Activated CD8-positive, alpha-beta memory T cell treated with anti-CD3 and anti-CD28 coated beads for 1 hour (primary cell): ENCODE data around the gene ECT2.
"Not testable (repeated sequence)": the region's sequence is repeated elsewhere in the genome, so short reads cannot be mapped to it uniquely, and the experiment has no call there.

Experiments used
- DNase-seq, 2 donors: peaks; one replicate each; pipeline ENCODE4 v3.0.0-alpha.2; 2020; ENCODE audit warnings: low read depth in 1 of 2; ENCODE audit errors: extremely low read depth in 1 of 2

Gene ECT2, protein sequence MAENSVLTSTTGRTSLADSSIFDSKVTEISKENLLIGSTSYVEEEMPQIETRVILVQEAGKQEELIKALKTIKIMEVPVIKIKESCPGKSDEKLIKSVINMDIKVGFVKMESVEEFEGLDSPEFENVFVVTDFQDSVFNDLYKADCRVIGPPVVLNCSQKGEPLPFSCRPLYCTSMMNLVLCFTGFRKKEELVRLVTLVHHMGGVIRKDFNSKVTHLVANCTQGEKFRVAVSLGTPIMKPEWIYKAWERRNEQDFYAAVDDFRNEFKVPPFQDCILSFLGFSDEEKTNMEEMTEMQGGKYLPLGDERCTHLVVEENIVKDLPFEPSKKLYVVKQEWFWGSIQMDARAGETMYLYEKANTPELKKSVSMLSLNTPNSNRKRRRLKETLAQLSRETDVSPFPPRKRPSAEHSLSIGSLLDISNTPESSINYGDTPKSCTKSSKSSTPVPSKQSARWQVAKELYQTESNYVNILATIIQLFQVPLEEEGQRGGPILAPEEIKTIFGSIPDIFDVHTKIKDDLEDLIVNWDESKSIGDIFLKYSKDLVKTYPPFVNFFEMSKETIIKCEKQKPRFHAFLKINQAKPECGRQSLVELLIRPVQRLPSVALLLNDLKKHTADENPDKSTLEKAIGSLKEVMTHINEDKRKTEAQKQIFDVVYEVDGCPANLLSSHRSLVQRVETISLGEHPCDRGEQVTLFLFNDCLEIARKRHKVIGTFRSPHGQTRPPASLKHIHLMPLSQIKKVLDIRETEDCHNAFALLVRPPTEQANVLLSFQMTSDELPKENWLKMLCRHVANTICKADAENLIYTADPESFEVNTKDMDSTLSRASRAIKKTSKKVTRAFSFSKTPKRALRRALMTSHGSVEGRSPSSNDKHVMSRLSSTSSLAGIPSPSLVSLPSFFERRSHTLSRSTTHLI

DNA sequence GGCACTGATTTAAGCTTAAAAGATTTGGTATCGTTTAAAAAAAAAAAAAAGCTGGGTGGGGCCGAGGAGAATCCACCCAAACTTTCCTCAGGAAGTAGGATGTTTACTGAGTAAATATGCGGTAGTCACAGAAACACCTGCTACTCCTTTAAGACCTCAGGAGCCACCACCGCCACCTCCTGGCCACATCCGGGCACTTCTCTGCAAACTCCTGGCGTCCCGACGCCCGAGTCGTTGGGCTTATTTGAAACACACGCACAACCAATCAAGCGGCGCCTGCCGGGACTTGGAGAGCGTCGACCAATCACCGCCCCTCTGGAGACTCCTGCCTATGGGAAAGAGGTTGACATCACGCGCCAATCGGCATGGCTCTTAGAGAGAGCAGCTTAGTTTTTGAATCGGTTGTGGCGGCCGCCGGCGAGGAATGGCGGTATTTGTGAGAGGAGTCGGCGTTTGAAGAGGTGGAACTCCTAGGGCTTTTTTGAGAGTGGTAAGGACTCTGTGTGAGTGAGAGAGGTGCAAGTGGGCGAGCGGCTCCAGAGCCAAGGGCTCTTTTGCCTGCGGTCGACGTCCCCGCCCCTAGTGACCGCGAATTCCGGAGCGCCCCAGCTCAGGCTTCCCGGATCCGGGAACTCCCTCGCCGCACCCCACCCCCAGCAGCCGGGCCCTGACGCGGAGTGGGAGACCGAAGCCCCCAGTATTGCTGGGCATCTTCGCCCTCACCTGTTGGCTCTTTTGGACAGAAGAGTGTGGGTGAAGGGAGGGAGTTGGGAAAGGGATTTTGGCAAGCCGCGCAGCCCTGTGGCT is at the start of gene ECT2:
Gene ECT2 (plus strand): TSS at position 359 of the 807 bp plus-strand sequence. CDS start 3,805 bp downstream, outside the sequence.
- peak; percentile 91 to 93 for DNase-seq

DNA sequence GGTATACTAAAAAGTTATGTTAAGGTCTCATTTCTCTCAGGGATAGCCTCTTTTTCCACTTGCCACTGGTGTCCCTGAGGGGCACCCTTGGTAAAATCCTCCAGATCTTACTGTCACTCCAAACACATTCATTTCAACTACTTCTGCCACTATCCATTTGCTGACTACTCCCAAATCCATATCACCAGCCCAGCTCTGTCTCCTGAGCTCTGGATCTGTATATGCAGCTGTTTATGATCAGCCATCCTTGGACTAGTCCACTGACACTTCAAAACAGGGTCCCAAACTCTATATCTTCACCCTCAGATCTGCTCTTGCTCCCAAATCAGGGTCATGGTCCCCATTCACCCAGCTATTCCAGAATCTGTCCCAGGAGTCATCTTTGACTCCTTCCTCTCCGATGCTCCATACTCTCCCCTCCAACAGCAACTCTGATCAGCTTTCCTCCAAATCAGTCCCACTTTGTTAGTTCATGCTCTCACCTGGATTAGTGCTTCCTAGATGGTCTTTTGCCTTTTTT is 49.5 kb upstream of the ECT2 start:
- DNase-seq: no peak

DNA sequence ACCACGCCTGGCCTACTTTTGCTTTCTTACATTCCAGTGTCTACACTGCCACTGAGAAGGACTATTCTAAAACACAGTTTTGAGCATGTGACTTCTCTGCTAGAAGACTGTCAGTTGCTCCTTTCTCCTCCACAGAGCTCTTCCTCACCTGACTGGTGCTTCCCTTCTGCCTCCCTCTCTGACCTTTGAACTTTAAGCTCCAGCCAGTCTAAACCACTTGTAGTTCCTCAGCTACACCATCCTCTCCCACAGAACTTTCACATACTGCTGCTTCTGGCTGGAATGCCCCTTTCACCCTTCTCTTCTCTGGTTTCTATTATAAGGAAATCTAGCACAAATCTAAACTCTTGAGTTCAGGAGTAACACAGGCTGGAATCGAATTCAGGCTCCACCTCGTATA is 48.8 kb upstream of the ECT2 start:
- DNase-seq: no peak

DNA sequence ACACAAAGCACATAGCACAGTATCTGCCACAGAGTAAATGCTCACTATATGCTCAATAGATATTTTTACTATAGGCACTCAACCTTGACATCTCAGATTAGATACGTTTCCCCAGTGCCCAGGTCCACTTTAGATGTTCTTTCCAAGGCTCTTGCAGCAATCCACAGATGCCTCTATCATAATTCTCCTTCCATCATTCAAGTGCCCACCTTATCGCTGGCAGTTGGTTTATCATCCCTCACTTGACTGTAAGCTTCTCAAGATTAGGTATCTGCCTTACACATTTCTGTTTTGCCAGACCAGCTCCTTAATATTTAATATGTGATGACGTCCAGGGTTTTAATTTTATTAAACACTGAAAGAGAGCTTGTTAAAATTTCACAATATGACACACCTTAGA is 48.3 kb upstream of the ECT2 start:
- DNase-seq: no peak

DNA sequence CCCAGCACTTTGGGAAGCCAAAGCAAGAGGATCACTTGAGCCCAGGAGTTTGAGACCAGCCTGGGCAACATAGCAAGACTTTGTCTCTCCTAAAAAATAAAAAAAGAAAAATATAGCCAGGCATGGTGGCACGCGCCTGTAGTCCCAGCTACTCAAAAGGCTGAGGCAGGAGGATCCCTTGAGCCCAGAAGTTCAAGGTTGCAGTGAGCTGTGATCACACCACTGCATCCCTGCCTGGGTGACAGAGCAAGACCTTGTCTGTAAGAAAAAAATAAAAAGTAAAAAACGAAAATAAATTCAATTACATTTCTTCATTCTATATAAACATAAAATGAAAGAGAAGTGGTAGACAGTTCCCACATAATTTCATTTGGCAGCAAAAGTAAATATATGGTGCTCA is 47.8 kb upstream of the ECT2 start:
- DNase-seq: not testable (repeated sequence)

DNA sequence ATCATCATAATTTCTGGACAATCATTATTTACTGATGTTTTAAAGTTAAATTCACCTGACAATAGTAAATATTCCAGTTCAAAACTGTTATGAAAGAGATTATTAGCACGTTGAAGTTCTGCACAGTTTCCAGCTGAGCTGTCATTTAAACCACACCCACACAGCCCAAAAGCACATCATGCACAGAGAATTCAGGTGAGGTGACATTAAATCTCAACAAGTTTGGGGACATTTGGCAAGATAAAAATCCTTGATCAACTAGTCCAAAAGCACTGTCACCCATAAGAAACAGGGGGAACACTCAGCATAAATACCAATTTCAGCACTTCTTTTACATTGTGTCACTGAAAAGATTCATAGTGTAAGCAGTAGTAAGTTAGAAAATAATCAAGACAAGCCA is 46.5 kb upstream of the ECT2 start:
- no peak for DNase-seq

DNA sequence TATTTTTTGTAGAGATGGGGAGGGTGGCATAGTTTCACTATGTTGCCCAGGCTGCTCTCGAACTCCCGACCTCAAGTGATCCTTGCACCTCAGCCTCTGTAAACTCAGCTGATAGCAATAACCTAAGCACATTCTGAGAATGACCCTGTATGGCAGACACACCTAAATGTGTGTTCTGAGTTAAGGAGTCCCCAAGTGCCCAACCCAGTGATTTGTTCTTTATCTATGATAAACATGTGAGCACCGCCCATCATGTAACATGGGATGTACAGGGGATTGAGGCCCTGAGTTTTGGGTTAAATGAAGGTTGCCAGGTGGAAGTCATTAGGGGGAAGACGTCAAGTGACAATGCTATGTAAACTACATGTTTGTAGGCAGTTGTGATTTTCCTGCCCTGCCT is 45.4 kb upstream of the ECT2 start:
- DNase-seq: no peak

DNA sequence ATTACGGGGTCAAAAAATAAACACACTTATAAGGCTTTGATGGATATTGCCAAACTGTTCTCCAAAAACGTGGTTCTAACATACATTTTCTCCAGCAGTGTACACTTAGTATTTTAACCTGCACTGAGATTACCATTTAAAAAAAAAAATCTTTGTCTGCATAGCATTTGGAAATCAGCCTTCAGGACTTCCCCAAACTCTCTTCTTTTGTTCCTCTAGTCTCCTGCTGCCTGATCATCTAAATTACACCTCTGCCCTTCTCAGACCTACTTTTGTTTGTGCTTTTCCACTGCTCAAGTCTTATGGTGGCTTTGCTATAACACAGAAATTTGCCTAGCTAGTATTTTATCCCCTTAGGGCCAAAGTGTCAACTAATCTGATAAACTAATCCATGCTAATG is 43.5 kb upstream of the ECT2 start:
- DNase-seq: no peak

DNA sequence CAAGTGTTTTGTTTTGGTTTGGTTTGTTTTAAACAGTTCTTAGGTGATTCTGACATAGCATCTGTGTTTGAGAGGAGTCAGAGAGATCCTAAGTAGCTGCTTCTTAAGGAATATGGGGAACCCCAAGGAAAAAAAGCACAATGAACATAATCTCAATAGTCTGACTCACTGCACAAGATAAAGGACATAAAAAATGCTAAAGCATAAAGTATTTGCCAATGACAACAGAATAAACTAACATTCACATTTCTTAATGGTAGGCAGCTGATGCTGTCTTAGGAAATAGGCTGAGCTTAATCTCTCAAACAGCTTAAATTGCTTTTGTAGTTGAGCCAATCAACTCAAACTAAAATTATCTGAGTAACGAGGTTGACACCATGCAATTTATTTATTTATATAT is 42.6 kb upstream of the ECT2 start:
- DNase-seq: no peak

DNA sequence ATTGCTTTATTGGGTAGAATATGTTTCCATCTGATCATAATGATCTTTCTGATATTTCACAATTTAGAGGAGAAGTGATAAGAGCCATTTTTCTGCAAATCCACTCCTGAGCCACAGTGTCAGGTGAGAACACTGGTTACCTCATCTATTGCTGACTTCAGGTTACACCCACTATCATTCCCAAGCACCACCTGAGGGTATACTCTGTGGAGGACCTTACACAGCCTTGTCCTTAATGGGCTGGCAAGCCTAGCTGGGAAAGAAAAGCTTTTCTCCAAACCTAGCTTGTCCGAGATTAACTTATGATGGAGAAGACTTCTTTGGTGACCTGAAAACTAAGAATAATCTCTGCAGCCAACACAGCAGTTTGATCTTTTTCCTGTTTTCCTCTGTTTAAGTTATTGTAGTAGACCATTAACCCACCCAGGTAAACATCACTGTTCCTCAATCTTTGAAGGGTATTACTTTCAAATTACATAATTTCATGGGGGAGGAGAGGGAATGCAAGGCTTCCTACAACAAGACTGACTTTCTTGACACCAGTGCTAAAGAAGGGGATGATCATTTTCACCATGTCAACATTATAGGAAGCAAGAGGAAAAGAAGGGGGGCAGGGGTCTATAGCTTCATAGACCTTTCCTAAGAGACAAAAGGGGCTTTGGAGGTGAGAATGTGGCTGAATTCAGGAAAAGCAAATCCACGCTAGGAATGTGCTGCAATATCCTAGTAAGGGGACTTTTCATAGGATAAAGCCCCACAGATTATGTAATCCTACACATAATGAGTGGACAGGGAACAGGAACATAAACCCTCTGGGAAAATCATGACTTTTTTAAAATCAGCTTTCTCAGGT is 41.4 kb upstream of the ECT2 start:
- no peak for DNase-seq

DNA sequence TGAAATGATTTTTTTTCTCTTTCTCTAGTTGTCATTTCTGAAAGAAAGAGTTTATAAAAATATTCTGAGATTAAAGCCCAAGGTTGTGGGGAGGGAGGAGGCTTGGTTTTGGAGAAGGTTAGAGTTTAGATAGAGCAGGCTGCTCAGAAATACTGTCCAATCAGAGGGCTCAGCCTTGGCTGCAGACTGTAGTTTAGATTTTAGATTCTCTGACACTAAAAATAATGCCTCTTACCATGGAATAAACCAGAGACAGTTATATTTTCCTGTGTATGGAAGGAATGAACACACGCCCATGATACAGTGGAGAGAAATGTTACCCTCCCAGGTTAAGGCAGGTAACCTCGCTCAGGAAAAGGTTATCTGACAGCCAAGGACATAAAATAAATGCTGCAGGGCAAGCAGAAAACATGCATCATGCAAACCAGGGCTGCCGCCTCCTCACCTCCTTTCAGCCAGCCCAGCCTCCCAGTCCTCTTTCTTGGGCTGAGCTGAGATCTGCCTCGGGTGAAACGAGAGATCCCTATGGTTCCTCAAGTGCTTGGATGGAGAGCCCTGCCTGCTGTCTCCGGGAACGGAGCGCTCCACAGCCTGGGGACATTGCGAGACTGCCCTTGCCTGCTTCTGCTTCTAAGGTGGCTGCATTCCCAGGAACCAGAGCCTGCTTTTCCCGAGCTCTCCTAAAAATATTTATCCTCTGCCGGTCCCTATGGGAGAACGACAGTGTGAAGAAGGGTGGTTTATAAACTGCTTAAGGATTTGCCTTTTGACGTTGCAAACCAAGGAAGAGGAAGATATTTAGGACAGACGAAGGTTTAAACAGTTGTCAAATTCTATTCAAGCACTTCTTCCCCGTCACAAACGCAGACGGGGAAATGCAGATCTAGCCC is 40.5 kb upstream of the ECT2 start:
- DNase-seq: no peak

DNA sequence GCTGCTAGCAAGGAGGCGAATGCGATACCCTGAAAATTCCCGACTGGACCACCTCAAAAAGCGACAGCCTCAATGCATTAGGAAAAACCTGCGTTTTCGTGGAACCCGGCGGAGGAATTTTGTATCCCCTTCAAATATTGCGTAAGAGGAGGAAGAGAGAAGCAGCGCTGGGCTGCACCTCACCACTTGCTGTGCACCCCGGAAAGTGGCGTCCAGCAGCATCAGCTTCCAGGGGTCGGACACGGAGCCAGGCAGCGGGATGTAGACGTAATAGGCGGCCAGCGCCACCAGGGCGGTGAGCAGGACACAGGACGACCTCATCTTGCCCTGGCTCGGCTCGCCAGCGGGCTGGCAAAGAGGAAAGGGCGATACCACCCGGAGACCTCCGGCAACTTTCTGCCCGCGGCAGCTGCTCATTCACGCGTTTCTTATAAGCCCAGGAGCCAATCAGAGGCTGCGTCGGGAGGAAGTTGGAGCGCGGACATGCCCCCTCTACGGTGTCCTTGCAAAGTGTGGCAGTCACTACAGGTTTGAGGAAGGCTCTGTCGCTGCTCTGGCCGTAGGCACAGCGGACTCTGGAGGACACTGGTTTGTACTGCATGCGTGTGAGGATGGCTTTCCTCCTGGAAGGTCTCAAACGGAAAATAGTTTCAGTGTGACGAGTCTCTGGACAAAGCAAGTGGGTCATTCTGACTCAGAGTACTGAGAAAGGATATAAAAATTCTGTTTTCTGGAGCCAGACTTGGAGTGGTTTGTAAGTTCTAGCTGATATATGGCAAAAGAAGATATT is 39.7 kb upstream of the ECT2 start, which contains the start of gene NCEH1:
Gene NCEH1 (minus strand): TSS at position 404 of the 790 bp plus-strand sequence. CDS start 83 bp downstream, at position 321.
- DNase-seq: peak; percentile 34 to 42

DNA sequence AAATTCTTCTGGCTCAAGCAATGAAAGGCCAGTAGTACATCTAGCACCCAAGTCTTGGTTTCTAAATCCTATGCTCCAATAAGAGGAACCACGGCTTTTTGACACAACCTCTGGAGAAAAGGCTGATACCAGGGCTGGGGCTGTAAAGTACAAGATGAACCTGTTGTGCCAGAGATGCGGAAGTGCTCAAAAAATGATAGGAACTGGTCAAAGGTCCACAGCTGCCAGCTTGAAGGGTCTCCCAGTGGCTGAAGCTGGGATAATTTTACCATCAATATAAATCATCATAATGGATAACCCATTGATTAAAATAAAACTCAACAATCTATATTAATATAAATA is 39.1 kb upstream of the ECT2 start:
- DNase-seq: no peak

DNA sequence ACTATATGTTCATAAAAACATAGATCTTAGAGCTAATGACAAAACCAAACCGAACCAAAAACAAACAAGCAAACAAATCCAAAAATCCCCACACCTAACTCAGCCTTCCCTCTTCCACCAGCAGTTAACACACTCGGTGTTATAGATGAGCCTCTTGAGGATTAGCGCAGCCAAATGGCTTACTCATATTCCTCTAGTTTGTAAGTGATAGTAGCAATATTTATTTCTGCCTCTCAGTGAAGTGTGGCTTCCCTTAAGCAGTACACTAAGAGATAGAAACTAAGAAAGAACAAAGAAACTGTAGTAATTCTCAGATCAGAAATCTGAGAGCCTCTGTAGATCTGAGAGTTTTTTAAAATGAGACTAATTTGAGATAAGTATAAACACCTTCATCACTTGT is 37.2 kb upstream of the ECT2 start:
- no peak for DNase-seq

DNA sequence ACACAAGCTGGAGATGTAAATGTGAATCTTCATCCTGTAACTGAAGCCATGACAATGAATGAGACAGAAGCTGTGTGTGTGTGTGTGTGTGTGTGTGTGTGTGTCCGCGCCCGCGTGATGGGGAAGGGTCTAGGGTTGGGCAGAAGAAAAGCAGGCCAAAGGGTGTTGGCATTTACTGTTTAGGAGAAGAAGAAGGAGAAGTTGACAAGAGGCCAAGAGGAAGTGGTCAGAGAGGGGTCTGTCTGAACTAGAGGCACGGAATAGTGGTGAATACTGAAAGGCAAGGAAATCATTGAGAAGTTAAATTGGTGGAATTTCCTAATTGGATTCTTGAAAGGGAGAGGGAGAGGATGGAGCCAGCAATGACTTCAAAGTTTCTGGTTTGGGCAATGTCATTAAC is 34.0 kb upstream of the ECT2 start:
- DNase-seq: no peak

DNA sequence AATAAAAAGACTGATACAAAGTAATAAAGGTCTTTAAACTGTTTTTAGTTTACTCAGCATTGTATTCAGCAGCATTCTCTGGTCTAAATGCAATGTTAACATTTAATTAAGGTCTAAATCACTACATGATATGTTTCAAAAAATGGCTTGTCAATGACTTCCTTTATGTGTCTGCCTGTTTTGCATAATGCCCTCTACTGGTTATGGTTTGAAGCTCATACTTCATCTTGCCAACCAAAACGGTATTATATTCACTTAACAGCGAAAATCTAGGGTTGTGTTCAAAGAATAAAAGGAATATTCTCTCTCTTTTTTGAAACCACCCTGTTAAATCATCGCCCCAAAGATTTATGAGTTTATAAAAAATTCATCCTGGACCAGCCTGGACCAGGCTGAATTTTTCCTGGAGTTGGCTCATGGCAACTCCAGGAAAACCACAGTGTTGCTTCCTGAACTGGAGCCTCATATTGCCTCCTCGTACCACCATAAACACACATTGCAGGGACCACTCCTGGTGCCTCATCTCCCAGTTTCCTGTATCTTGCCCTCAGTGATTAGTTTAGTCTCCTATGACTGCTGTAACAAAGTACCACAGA is 32.9 kb upstream of the ECT2 start:
- no peak for DNase-seq

DNA sequence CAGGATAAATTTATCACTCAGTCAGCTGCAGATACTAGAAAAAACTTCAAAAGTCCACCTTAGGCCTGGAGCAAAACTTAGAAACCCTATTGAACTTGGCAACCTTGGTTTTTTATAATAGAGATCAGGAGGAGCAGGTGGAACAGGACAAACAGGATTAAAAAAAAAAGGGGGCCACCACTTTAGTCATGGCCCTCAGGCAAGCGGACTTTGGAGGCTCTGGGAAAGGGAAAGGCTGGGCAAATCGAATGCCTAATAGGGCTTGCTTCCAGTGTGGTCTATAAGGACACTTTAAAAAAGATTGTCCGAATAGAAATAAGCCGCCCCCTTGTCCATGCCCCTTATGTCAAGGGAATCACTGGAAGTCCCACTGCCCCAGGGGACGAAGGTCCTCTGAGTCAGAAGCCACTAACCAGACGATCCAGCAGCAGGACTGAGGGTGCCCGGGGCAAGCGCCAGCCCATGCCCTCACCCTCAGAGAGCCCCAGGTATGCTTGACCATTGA is 27.9 kb upstream of the ECT2 start:
- DNase-seq: not testable (repeated sequence)

DNA sequence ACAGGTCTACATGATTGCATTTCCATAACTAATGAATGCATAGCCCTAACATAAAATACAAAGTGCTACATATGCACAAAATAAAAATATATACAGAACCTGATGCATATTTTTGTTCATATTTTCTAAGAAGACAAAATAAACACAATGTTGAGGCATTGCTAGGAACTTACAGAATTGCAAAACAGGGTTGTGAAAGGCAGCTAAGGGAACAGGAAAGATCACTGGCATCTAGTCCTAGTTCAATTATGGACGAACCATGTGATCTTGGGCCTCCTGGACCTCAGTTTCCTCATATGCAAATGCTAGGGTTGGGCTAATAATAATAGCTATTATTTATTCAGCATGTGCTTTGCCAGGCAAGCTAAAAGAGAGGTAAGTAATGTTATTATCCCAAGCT is 24.1 kb upstream of the ECT2 start:
- DNase-seq: no peak
